ENCODE measurements around the gene BOD1L2. TPM values are rescaled to one million over a fixed set of nuclear protein-coding genes. Genes with fewer than 3 reads are reported as not detected.

The BOD1L2 gene
- total and polyA plus RNA-seq, 2 of the 13 experiments (the other 11 are each of a cell fraction or from before 2014, with no cell fraction given) = not detected

GRCh38 chr18:57141208-57142129 lies 5.4 kb upstream of the BOD1L2 start (continued):
- TF ChIP-seq AFF4 (CRISPR knock-in tag; IDR thresholded peaks at IDR 0.05) = no peak
- TF ChIP-seq, protein P1, sequence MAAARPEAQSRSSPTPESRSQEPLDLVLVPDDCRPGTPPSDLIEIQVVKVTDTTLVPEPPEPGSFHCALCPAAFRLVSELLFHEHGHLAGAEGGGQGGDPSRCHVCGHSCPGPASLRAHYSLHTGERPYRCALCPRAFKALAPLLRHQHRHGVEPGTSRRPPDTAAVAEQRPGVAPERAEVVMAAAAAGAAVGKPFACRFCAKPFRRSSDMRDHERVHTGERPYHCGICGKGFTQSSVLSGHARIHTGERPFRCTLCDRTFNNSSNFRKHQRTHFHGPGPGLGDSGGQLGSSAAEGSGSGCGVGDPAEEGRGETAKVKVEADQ (CRISPR knock-in tag; IDR thresholded peaks at IDR 0.05; ENCODE audit: borderline replicate concordance) = no peak
- peak; percentile 99 for TF ChIP-seq HOXD1 (CRISPR knock-in tag; IDR thresholded peaks at IDR 0.05)
- TF ChIP-seq NFIB (CRISPR knock-in tag; IDR thresholded peaks at IDR 0.05; ENCODE audit: borderline replicate concordance) = no peak
- TF ChIP-seq FOXM1 (CRISPR knock-in tag; IDR thresholded peaks at IDR 0.05) = no peak
- no peak for TF ChIP-seq ZNF136 (CRISPR knock-in tag; IDR thresholded peaks at IDR 0.05; ENCODE audit: low read depth)
- peak; percentile 48; the same call in 1 of the 2 replicates for TF ChIP-seq YEATS2 (CRISPR knock-in tag; IDR thresholded peaks at IDR 0.05; ENCODE audit: borderline replicate concordance)
- peak; percentile 87 for TF ChIP-seq ZNF644 (CRISPR knock-in tag; IDR thresholded peaks at IDR 0.05; ENCODE audit: low read depth)
- TF ChIP-seq TERF1 (CRISPR knock-in tag; IDR thresholded peaks at IDR 0.05) = no peak
- TF ChIP-seq, protein P2, sequence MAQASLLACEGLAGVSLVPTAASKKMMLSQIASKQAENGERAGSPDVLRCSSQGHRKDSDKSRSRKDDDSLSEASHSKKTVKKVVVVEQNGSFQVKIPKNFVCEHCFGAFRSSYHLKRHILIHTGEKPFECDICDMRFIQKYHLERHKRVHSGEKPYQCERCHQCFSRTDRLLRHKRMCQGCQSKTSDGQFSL (CRISPR knock-in tag; IDR thresholded peaks at IDR 0.05) = no peak
- no peak for TF ChIP-seq ZNF142 (CRISPR knock-in tag; IDR thresholded peaks at IDR 0.05)
- TF ChIP-seq, protein P3, sequence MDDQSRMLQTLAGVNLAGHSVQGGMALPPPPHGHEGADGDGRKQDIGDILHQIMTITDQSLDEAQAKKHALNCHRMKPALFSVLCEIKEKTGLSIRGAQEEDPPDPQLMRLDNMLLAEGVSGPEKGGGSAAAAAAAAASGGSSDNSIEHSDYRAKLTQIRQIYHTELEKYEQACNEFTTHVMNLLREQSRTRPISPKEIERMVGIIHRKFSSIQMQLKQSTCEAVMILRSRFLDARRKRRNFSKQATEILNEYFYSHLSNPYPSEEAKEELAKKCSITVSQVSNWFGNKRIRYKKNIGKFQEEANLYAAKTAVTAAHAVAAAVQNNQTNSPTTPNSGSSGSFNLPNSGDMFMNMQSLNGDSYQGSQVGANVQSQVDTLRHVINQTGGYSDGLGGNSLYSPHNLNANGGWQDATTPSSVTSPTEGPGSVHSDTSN (CRISPR knock-in tag; IDR thresholded peaks at IDR 0.05; ENCODE audit: borderline replicate concordance) = no peak
- TF ChIP-seq ZNF564 (CRISPR knock-in tag; IDR thresholded peaks at IDR 0.05) = no peak
- TF ChIP-seq MIER3 (CRISPR knock-in tag; IDR thresholded peaks at IDR 0.05; ENCODE audit: borderline replicate concordance) = no peak; the same call in 1 of the 2 replicates
